Stomach (tissue), 9 donors: ENCODE measurements around the gene DUSP6. TPM values are rescaled to one million over a fixed set of nuclear protein-coding genes. Genes with fewer than 3 reads are reported as not detected.

ENCODE experiments used
- DNase-seq, 2 donors: peaks; one replicate each; pipeline versions ENCODE4 v3.0.0 to v3.0.0-alpha.2; 2013 to 2019
- H3K27ac ChIP-seq, 5 donors: fragments of 200-600 bp in 4 of 5; sonication (generic) in 4 of 5; one replicate each; pipeline ENCODE4 v1.5.1; 2013 to 2019; ENCODE audit warnings: mild to moderate bottlenecking in 1 of 5, moderate library complexity in 1 of 5
- H3K27me3 ChIP-seq, 3 donors: fragments of 200-600 bp; sonication (generic); one replicate each; pipeline ENCODE4 v1.5.1; 2017 to 2019; ENCODE audit warnings: mixed run types in 1 of 3
- H3K36me3 ChIP-seq, 4 donors: fragments of 200-600 bp; sonication (generic); 1 replicate in 3 of 4; 2 replicates in 1 of 4; pipeline ENCODE4 v1.5.1; 2016 to 2019
- H3K4me1 ChIP-seq, 4 donors: fragments of 200-600 bp; sonication (generic); one replicate each; pipeline ENCODE4 v1.5.1; 2016 to 2019
- H3K4me3 ChIP-seq, 4 donors: fragments of 200-600 bp; sonication (generic) in 3 of 4; one replicate each; pipeline ENCODE4 v1.5.1; 2016 to 2019; ENCODE audit warnings: mild to moderate bottlenecking in 1 of 4
- H3K9me3 ChIP-seq, 4 donors: fragments of 200-600 bp; sonication (generic); one replicate each; pipeline ENCODE4 v1.5.1; 2016 to 2019
- CTCF ChIP-seq, 7 experiments: fragments of 450-650 bp in 4 of 7; fragments of 200-600 bp in 3 of 7; sonication (generic) in 3 of 7; IDR thresholded peaks; one replicate each; pipeline ENCODE4 v1.5.1; 2016 to 2019; ENCODE audit warnings: antibody characterized with exemption in 7 of 7, control low read depth in 2 of 7, mild to moderate bottlenecking in 1 of 7
- EP300 ChIP-seq: sonication (generic); formaldehyde crosslinking; IDR thresholded peaks from one replicate; pipeline ENCODE4 v1.6.1; 2017; ENCODE audit warnings: antibody characterized with exemption
- POLR2A ChIP-seq, 4 donors: fragments of 450-650 bp; IDR thresholded peaks; one replicate each; pipeline ENCODE4 v1.6.1; 2016; ENCODE audit warnings: antibody characterized with exemption in 4 of 4, control low read depth in 2 of 4, mild to moderate bottlenecking in 1 of 4, moderate library complexity in 1 of 4
- POLR2AphosphoS5 ChIP-seq, 3 donors: sonication (generic); formaldehyde crosslinking; IDR thresholded peaks; one replicate each; pipeline ENCODE4 v1.6.1; 2016; ENCODE audit warnings: antibody characterized with exemption in 3 of 3
- WGBS, 5 donors: extraction: QIAGEN DNeasy Blood & Tissue Kit in 3 of 5; methylation state at CpG; one replicate each; pipeline versions ENCODE4 v1.1.5 to v1.1.7; 2013 to 2018; 5-methylcytosine and 5-hydroxymethylcytosine counted together
- intact Hi-C: fragments of 100-400 bp; cut with DNase I; formaldehyde crosslinking; loops from one replicate; pipeline ENCODE4 v1.15.1; 2023; ENCODE audit warnings: low total_unique reads
- polyA plus RNA-seq, 3 donors: library from polyadenylated mRNA; stranded (reverse); fragments of 200-250 nt; gene quantifications; one replicate each; pipeline ENCODE4 v1.2.3, GENCODE V29; 2013
- total RNA-seq, 5 donors: library from RNA; depleted of rRNA; stranded (reverse); fragments of >200 nt; gene quantifications; one replicate each; pipeline versions ENCODE4 v1.1.0 to v1.2.3, GENCODE V29; 2014 to 2016
- donor health status: healthy with polysubstance abuse.
- donor health status: Bipolar disorder and iron deficiency.
- donor health status: healthy.

The DUSP6 gene
- total and polyA plus RNA-seq, 8 donors, result 11.3 to 105 (median 27.6) TPM

- peaks cover 5 to 27% (median 22%) of the 10 kb centered on the region in 4 donors for H3K4me1 ChIP-seq
- H3K27me3 ChIP-seq, result no peaks in the 10 kb centered on the region
- H3K27ac ChIP-seq, result peak overlapping the region in 4 of 5 donors; percentile 49 to 83 (median 54)
- TF ChIP-seq CTCF (IDR thresholded peaks at IDR 0.05), result no peak
- TF ChIP-seq POLR2A (IDR thresholded peaks at IDR 0.05), result no peak
- TF ChIP-seq POLR2AphosphoS5 (IDR thresholded peaks at IDR 0.05), result no peak
- no peak for TF ChIP-seq EP300
- no peaks in the 10 kb centered on the region for H3K9me3 ChIP-seq
- 63 to 79% (median 74%) methylated on average over 3 of the region's 3 CpGs for WGBS, 5 donors
- intact Hi-C loops, result no loop called here
- DNase-seq, result no peak
- H3K36me3 ChIP-seq, result no peaks in the 10 kb centered on the region
- H3K4me3 ChIP-seq, result no peak overlapping the region
Measured at GRCh38 chr12:89390802-89391673, 38.7 kb upstream of the DUSP6 start.

- Histone ChIP-seq H3K9me3 (no peaks in the 10 kb centered on the region), H3K36me3 (no peaks in the 10 kb centered on the region), H3K27me3 (no peaks in the 10 kb centered on the region), H3K4me3 (no peak overlapping the region), H3K27ac (peak overlapping the region in 4 of 5 donors; percentile 49 to 83 (median 54)), H3K4me1 (peaks cover 8 to 37% (median 29%) of the 10 kb centered on the region in 4 donors)
- 39 to 51% (median 46%) methylated on average over 6 of the region's 6 CpGs for WGBS, 5 donors
- TF ChIP-seq CTCF (IDR thresholded peaks at IDR 0.05), result no peak
- TF ChIP-seq POLR2AphosphoS5 (IDR thresholded peaks at IDR 0.05), result peak in 2 of 3 donors; percentile 44 to 66
- no peak for TF ChIP-seq EP300
- intact Hi-C loops, result no loop called here
- peak in 1 of 2 donors; percentile 61 for DNase-seq
Measured at GRCh38 chr12:89389755-89390661, 37.7 kb upstream of the DUSP6 start.

- H3K4me1 ChIP-seq, result peaks cover 25 to 62% (median 48%) of the 10 kb centered on the region in 4 donors
- peak overlapping the region in 1 of 5 donors; percentile 73 for H3K27ac ChIP-seq
- H3K4me3 ChIP-seq, result no peak overlapping the region
- no peaks in the 10 kb centered on the region for H3K27me3 ChIP-seq
- 46 to 81% (median 67%) methylated on average over 3 of the region's 3 CpGs for WGBS, 5 donors
- intact Hi-C loops, result no loop called here
- no peaks in the 10 kb centered on the region for H3K9me3 ChIP-seq
- DNase-seq, result peak in 1 of 2 donors; percentile 53
- TF ChIP-seq POLR2AphosphoS5 (IDR thresholded peaks at IDR 0.05) (peak in 1 of 3 donors; percentile 8), EP300 (no peak)
- no peaks in the 10 kb centered on the region for H3K36me3 ChIP-seq
Measured at GRCh38 chr12:89386138-89386537, 33.8 kb upstream of the DUSP6 start.

GRCh38 chr12:89384807-89385206 is 32.5 kb upstream of the DUSP6 start:
- Histone ChIP-seq H3K36me3 (no peaks in the 10 kb centered on the region), H3K27ac (peak overlapping the region in 4 of 5 donors; percentile 62 to 79 (median 72)), H3K9me3 (no peaks in the 10 kb centered on the region), H3K27me3 (no peaks in the 10 kb centered on the region), H3K4me3 (no peak overlapping the region), H3K4me1 (peaks cover 25 to 49% (median 38%) of the 10 kb centered on the region in 4 donors)
- 31 to 50% (median 33%) methylated on average over 3 of the region's 3 CpGs for WGBS, 5 donors
- DNase-seq, result no peak
- no peak for TF ChIP-seq POLR2AphosphoS5 (IDR thresholded peaks at IDR 0.05)
- TF ChIP-seq POLR2A (IDR thresholded peaks at IDR 0.05), result no peak
- TF ChIP-seq CTCF (IDR thresholded peaks at IDR 0.05), result no peak
- no peak for TF ChIP-seq EP300
- intact Hi-C loops, result no loop called here
